ENCODE results near the gene IGF1R.

IGF1R gene

GRCh38 chr15:98724494-98724893 lies 76.2 kb downstream of the IGF1R start:
- no peak for DNase-seq

- no peak for DNase-seq
These were observed 77.5 kb downstream of the IGF1R start for GRCh38 chr15:98725874-98726273.

- DNase-seq, result peak in 7 of 56 donors; percentile 6 to 71 (median 16)
These were observed 79.0 kb downstream of the IGF1R start for GRCh38 chr15:98727115-98728040.

- DNase-seq, result no peak
These were observed 79.9 kb downstream of the IGF1R start for GRCh38 chr15:98728082-98728810.

- no peak for DNase-seq
These were observed 80.4 kb downstream of the IGF1R start for GRCh38 chr15:98728811-98729160.

GRCh38 chr15:98729446-98730042 lies 81.2 kb downstream of the IGF1R start:
- DNase-seq, result no peak

GRCh38 chr15:98730860-98731711 lies 82.7 kb downstream of the IGF1R start:
- no peak for DNase-seq

- no peak for DNase-seq
These were observed 83.5 kb downstream of the IGF1R start for GRCh38 chr15:98731712-98732450.

- DNase-seq, result no peak
These were observed 84.8 kb downstream of the IGF1R start for GRCh38 chr15:98733098-98733497.

- no peak for DNase-seq
These were observed 86.3 kb downstream of the IGF1R start for GRCh38 chr15:98734466-98735199.

- no peak for DNase-seq
These were observed 87.0 kb downstream of the IGF1R start for GRCh38 chr15:98735304-98735703.

- no peak for DNase-seq
These were observed 87.7 kb downstream of the IGF1R start for GRCh38 chr15:98735895-98736617.

GRCh38 chr15:98737159-98737558 lies 88.8 kb downstream of the IGF1R start:
- DNase-seq, result no peak

- DNase-seq, result no peak
These were observed 89.4 kb downstream of the IGF1R start for GRCh38 chr15:98737721-98738120.

GRCh38 chr15:98738689-98739401 lies 90.5 kb downstream of the IGF1R start:
- no peak for DNase-seq

GRCh38 chr15:98740295-98740694 lies 92.0 kb downstream of the IGF1R start:
- no peak for DNase-seq

GRCh38 chr15:98740963-98741362 lies 92.6 kb downstream of the IGF1R start:
- no peak for DNase-seq

- DNase-seq, result no peak
These were observed 94.8 kb downstream of the IGF1R start for GRCh38 chr15:98743177-98743576.

All from nucleus accumbens (tissue), 56 donors.